HG03565 (cell line): ENCODE measurements around the gene RPSA.
"Not testable (repeated sequence)": the region's sequence is repeated elsewhere in the genome, so short reads cannot be mapped to it uniquely, and the experiment has no call there.

Experiments used
- ATAC-seq: cut with Tn5 transposase; IDR thresholded peaks from one replicate; pipeline ENCODE4 v1.9.1; 2021; ENCODE audit warnings: mild to moderate bottlenecking, moderate library complexity; ENCODE audit not compliant: unreplicated experiment

The RPSA gene

GRCh38 chr3:39418556-39419225, 12.2 kb downstream of the RPSA start:
- not testable (repeated sequence) for ATAC-seq

DNA sequence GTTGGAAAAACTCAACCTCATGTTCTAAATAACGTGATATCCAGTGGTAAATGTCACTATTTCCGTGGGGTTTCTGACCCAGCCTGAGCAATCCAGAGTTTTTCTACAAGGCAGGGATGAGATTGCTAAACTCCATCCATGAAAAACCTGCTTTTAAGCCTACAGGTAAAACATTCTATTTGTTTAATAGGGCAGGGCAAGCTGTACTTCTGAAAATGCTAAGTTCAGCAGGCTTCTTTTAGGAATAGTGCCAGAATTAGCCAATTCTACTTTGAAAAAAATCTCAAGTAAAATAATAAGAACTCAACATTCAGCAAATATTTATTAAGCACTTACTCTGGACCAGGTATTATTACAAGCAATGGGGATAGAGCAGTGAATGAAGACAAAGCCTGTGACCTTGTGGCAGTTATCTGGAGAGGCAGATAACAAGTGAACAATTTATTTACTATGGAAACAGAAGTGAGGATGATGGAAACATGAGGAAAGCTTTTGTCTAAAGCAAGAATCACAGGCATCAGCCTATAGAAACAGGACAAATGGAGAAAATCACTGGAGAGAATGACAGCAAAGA, 13.3 kb downstream of the RPSA start:
- ATAC-seq = no peak

DNA sequence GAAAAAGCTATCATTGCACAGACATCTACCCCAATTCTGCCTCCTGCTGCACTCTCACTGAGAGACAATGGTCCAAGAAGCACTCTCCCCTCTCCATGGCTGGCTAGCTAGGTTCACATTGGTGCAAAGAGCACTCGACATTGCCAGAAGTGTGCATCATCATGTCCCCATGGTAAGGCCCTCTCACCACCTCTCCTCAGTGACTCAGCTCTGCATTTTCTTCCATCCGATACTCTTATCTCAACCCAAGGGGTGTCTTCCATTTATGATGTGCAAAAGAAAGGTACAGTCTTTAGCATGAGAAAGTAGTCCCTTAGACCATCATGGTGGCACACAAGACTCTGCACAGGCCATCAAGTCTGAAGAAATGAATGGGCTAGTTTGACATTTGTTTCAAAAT, 14.0 kb downstream of the RPSA start:
- no peak for ATAC-seq

GRCh38 chr3:39423436-39423970, 17.0 kb downstream of the RPSA start:
- no peak for ATAC-seq

- ATAC-seq = no peak
These were observed 19.8 kb downstream of the RPSA start for GRCh38 chr3:39426312-39426711.

DNA sequence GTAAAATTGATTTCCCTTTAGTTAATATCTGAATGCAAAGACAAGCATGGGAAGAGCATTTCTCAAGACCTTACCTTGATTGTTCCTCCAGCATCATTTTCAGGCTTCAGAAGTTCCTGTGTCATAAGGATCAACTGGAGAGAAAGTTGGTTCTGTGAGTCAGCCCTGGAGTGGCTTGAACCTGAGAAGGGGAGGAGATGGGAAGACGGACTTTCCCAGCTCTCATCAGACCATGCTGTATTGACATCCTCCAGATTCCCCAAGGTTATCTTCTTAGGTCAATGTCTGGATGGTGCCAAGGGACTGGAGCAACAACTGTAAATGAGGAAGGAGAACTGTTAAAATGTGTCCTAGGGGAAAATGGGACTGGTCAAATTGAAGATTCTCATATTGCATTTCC, 21.0 kb downstream of the RPSA start:
- ATAC-seq = no peak

DNA sequence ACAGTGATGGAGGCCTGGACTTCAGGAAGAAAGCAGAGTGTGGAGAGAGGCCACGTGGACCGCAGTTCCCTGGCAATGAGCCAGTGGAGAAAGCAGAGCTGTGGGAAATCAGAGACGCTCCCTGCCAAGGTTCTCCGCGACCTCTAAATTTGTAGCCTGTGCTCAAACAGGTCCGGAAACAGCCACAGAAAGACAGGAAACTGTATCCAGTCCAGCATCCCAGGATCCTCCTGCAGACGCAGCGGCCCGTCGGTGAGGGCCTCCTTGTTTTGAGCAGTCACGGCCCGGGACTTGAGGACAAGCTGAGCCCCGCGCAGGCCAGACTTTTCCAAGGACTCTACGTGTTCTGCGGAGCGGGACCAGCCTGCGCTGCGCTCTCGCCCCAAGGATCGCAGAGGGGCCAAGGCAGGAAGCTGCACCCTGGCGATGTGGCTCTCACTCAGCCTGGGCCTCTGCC, 22.3 kb downstream of the RPSA start:
- ATAC-seq = no peak

DNA sequence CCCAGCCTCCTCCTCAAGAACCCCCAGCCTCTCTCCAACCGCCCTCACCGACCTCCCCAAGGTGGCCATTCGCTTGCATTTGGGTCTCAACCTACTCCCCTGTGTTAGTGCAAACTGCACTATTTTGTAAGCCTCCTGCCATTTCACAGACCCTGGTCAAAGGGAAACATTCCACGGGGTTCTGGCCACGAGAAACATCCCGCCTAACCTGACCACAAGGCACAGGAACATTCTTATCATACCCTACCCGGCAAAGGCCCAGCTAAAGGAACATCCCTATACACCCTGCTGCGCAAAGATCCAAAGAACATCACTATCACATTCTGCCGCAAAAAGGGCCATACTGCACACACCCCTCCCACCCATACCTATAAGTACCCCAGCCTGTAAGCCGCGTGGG, 22.9 kb downstream of the RPSA start:
- ATAC-seq = no peak

DNA sequence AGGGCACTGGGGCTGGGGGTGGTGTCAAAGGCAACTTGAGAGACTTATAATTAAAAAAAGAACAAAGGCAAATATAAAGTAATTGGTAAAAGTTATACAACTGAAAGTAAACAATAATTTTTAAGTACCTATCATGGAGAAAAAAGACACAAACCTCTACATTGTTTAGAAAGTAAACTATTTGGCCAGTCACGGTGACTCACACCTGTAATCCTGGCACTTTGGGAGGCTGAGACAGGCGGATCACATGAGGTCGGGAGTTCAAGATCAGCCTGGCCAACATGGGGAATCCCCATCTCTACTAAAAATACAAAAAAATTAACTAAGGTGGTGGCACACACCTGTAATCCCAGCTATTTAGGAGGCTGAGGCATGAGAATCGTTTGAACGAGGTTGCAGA, 25.8 kb downstream of the RPSA start:
- ATAC-seq = no peak

DNA sequence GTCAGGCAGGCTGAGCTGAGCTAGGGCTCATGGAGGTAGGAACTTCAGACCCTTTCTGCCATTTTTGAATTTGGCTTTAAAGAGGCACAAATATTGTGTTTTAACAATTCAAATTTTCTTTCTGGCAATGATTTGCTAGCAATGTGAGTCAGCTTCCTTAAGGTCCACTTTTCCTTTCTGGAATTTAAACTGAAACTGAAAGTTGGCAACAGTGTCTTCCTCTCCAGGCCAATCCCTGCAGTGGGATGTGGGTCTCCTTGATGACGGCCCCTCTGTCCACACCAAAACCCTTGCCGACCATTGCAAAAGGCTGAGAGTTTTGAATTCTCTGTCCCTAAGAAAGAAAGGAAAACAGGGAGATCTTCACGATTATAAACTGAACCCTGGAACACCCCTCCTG, 27.1 kb downstream of the RPSA start:
- no peak for ATAC-seq

GRCh38 chr3:39434574-39434973, 28.1 kb downstream of the RPSA start:
- no peak for ATAC-seq

DNA sequence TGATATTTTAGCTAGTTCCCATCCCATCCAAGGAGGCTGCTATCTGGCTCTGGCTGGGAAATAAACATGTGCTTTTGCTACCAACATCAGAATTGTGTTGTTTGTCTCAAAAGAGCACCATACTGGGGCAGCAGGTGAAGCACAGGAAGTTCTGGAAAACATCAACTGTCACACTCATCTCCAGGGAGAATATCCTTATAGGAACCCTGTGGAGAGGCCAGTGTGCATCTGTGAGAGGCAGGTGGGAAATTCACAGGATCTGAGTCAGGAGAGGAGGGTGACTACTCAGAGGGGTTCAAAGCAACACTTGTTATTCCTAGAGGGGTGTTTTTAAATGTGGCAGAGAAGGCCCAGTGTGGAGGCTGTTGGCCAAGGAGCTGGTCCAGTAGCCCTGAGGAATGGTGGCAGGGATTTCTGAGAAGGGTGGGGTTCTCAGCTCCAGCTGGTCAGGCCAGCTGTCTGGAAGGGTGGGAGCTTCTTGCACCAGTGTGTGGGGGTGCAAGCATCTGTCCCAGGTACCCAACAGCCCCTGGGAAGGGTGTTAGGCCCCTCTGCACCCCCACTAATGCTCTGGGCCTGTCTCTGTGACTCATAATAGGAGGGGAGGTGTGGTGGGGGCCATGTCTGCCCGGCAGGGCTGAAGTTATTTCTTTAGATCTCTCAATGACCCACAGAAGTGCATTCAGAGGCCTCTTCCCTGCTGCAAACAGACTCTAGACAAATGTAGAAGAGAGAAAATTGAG, 28.7 kb downstream of the RPSA start:
- no peak for ATAC-seq

- no peak for ATAC-seq
These were observed 32.4 kb downstream of the RPSA start for GRCh38 chr3:39438880-39439279.

GRCh38 chr3:39440316-39440715, 33.8 kb downstream of the RPSA start:
- no peak for ATAC-seq

DNA sequence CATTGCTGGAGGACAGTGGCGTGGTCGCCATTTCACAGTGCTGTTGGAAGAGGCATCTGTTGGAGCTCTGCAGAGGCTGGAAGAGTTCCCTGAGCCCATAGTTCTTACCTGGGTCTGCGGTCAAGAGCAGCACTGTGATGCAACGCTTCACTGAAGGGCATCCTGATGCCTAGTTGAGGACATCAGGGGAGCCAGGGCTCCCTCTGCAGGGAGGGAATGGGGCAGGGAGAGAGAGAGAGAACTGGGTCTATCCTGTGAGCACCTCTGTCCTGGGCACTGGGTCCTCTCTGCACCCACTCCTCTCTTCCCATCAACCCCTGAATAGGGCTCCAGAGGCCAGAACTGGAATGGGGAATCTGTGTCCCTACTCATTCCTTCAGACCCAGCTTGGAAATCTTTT, 37.0 kb downstream of the RPSA start:
- no peak for ATAC-seq

GRCh38 chr3:39445927-39446326, 39.4 kb downstream of the RPSA start:
- no peak for ATAC-seq

- no peak for ATAC-seq
These were observed 39.9 kb downstream of the RPSA start for GRCh38 chr3:39446444-39446843.

DNA sequence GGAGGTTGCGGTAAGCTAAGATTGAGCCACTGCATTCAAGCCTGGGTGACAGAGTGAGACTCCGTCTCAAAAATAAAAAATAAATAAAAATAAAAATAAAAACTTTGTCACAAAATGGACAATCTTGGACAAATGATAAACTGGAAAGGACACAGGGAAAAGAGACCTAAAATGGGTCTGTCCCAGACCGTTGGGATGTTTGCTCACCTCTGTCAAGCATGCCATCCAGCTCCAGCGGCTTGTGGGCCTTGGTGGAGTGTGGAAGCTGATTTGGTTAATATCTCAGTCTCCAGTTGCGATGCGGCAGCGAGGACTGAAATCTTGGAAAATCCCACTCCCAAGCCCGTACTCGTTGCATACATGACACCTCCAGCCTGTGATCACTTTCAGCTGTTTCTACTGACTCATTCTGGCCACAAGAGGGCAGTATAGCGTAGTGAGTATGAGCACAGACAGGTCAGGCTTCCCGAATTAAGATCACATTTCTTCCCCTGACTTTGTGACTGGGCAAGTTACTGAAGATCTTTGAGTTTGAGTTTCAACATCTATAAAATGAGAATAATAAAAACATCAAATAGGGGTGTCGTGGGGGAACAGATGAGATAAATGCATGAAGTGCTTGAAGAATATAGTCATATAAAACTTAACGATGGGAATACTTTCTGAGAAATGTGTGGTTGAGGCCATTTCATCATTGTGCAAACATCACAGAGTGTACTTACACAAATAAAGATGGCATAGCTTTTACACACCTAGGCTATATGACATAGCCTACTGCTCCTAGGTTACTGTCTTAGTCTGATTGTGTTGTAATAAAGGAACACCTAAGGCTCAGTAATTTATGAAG, 41.3 kb downstream of the RPSA start:
- ATAC-seq = peak; percentile 79

DNA sequence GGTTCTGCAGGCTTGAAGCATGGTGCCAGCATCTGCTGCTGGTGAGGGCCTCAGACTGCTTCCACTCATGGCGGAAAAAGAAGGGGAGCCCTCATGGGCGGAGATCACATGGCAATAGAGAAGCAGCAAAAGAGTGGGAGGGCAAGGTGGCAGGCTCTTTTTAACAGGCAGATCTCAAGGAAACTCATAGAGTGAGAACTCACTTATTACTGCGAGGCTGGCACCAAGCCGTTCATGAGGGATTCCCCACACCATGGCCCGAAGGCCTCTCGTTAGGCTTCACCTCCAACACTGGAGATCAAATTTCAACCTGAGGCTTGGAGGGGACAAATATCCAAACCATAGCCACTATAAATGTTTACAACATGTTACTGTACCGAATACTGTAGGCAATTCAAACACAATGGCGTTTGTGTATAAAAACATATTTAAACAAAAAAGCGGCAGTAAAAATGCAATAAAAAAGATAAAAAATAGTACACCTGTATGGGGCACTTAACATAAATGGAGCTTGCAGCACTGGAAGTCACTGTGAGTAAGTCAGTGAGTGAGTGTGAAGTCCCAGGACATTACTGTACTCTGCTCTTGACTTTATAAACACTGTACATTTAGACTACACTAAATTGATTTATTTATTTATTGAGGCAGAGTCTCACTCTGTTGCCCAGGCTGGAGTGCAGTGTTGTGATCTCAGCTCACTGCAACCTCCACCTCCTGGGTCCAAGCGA, 42.1 kb downstream of the RPSA start:
- no peak for ATAC-seq

DNA sequence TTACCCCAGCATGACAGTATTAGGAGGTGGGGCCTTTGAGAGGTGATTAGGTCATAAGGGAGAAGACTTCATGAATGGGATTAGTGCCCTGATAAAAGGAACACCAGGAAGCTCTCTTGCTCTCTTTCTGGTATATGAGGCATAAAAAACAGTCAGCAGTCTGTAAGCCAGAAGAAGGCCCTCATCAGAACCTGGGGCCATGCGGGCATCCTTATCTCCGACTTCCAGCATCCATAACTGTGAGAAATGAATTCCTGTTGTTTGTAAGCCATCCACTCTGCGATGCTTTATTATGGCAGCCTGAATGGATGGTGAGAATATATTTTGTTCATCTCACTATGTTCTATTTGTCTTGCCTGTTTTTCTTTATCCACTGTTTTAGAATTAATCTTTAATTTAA, 43.3 kb downstream of the RPSA start:
- ATAC-seq = no peak
